ENCODE measurements around the gene FAM168A.

FAM168A gene

GRCh38 chr11:73387594-73388264, 210.2 kb downstream of the FAM168A start:
- Mint-ChIP-seq H3K27ac (ENCODE audit: low read depth) (peak overlapping the region; percentile 89), H3K9me3 (no peaks in the 10 kb centered on the region), H3K36me3 (ENCODE audit: insufficient read depth) (peaks cover 45% of the 10 kb centered on the region), H3K4me1 (peaks cover 61% of the 10 kb centered on the region), H3K27me3 (no peaks in the 10 kb centered on the region), H3K4me3 (peak overlapping the region; percentile 50)
- no peak for DNase-seq (ENCODE audit: low spot score in 2 of 2)
- ATAC-seq (replicated peaks; ENCODE audit: extremely low read depth, poor library complexity, severe bottlenecking), result no peak

- no peak for DNase-seq (ENCODE audit: low spot score in 2 of 2)
- Mint-ChIP-seq H3K27ac (ENCODE audit: low read depth) (peak overlapping the region; percentile 68), H3K4me3 (no peak overlapping the region), H3K36me3 (ENCODE audit: insufficient read depth) (peaks cover 43% of the 10 kb centered on the region), H3K27me3 (no peaks in the 10 kb centered on the region), H3K4me1 (peaks cover 69% of the 10 kb centered on the region), H3K9me3 (no peaks in the 10 kb centered on the region)
- ATAC-seq (replicated peaks; ENCODE audit: extremely low read depth, poor library complexity, severe bottlenecking), result no peak
Observed at GRCh38 chr11:73386546-73386945, 211.4 kb downstream of the FAM168A start.

- Mint-ChIP-seq H3K36me3 (ENCODE audit: insufficient read depth) (peaks cover 43% of the 10 kb centered on the region), H3K27ac (ENCODE audit: low read depth) (peak overlapping the region; percentile 68), H3K4me3 (no peak overlapping the region), H3K9me3 (no peaks in the 10 kb centered on the region), H3K27me3 (no peaks in the 10 kb centered on the region), H3K4me1 (peaks cover 73% of the 10 kb centered on the region)
- DNase-seq (ENCODE audit: low spot score in 2 of 2), result no peak
- ATAC-seq (replicated peaks; ENCODE audit: extremely low read depth, poor library complexity, severe bottlenecking), result no peak
Observed at GRCh38 chr11:73386016-73386415, 211.9 kb downstream of the FAM168A start.

GRCh38 chr11:73384872-73385689, 212.8 kb downstream of the FAM168A start:
- Mint-ChIP-seq H3K9me3 (no peaks in the 10 kb centered on the region), H3K36me3 (ENCODE audit: insufficient read depth) (peaks cover 44% of the 10 kb centered on the region), H3K4me1 (peaks cover 72% of the 10 kb centered on the region), H3K27ac (ENCODE audit: low read depth) (peak overlapping the region; percentile 68), H3K4me3 (no peak overlapping the region), H3K27me3 (no peaks in the 10 kb centered on the region)
- ATAC-seq (replicated peaks; ENCODE audit: extremely low read depth, poor library complexity, severe bottlenecking), result peak; percentile 28
- no peak for DNase-seq (ENCODE audit: low spot score in 2 of 2)

GRCh38 chr11:73384531-73384871, 213.4 kb downstream of the FAM168A start:
- DNase-seq (ENCODE audit: low spot score in 2 of 2) (no peak), ATAC-seq (replicated peaks; ENCODE audit: extremely low read depth, poor library complexity, severe bottlenecking) (no peak)
- H3K27me3 Mint-ChIP-seq, result no peaks in the 10 kb centered on the region
- H3K4me3 Mint-ChIP-seq, result no peak overlapping the region
- no peaks in the 10 kb centered on the region for H3K9me3 Mint-ChIP-seq
- peaks cover 44% of the 10 kb centered on the region for H3K36me3 Mint-ChIP-seq (ENCODE audit: insufficient read depth)
- H3K27ac Mint-ChIP-seq (ENCODE audit: low read depth), result peak overlapping the region; percentile 68
- H3K4me1 Mint-ChIP-seq, result peaks cover 72% of the 10 kb centered on the region

- Mint-ChIP-seq H3K4me1 (peaks cover 69% of the 10 kb centered on the region), H3K27ac (ENCODE audit: low read depth) (peak overlapping the region; percentile 68), H3K9me3 (no peaks in the 10 kb centered on the region), H3K4me3 (no peak overlapping the region), H3K27me3 (no peaks in the 10 kb centered on the region), H3K36me3 (ENCODE audit: insufficient read depth) (peaks cover 45% of the 10 kb centered on the region)
- no peak for DNase-seq (ENCODE audit: low spot score in 2 of 2)
- no peak for ATAC-seq (replicated peaks; ENCODE audit: extremely low read depth, poor library complexity, severe bottlenecking)
Observed at GRCh38 chr11:73384125-73384441, 213.8 kb downstream of the FAM168A start.

- ATAC-seq (replicated peaks; ENCODE audit: extremely low read depth, poor library complexity, severe bottlenecking) (no peak), DNase-seq (ENCODE audit: low spot score in 2 of 2) (no peak)
- no peaks in the 10 kb centered on the region for H3K27me3 Mint-ChIP-seq
- H3K4me3 Mint-ChIP-seq, result no peak overlapping the region
- H3K27ac Mint-ChIP-seq (ENCODE audit: low read depth), result peak overlapping the region; percentile 68
- H3K36me3 Mint-ChIP-seq (ENCODE audit: insufficient read depth), result peaks cover 45% of the 10 kb centered on the region
- H3K4me1 Mint-ChIP-seq, result peaks cover 70% of the 10 kb centered on the region
- no peaks in the 10 kb centered on the region for H3K9me3 Mint-ChIP-seq
Observed at GRCh38 chr11:73383249-73384124, 214.4 kb downstream of the FAM168A start.

GRCh38 chr11:73382747-73383146, 215.2 kb downstream of the FAM168A start:
- no peak for ATAC-seq (replicated peaks; ENCODE audit: extremely low read depth, poor library complexity, severe bottlenecking)
- Mint-ChIP-seq H3K4me3 (no peak overlapping the region), H3K4me1 (peaks cover 70% of the 10 kb centered on the region), H3K27ac (ENCODE audit: low read depth) (peak overlapping the region; percentile 80), H3K36me3 (ENCODE audit: insufficient read depth) (peaks cover 46% of the 10 kb centered on the region), H3K9me3 (no peaks in the 10 kb centered on the region), H3K27me3 (no peaks in the 10 kb centered on the region)
- DNase-seq (ENCODE audit: low spot score in 2 of 2), result no peak

GRCh38 chr11:73382183-73382582, 215.7 kb downstream of the FAM168A start:
- Mint-ChIP-seq H3K27ac (ENCODE audit: low read depth) (peak overlapping the region; percentile 80), H3K27me3 (no peaks in the 10 kb centered on the region), H3K4me3 (no peak overlapping the region), H3K4me1 (peaks cover 72% of the 10 kb centered on the region), H3K36me3 (ENCODE audit: insufficient read depth) (peaks cover 47% of the 10 kb centered on the region), H3K9me3 (no peaks in the 10 kb centered on the region)
- DNase-seq (ENCODE audit: low spot score in 2 of 2), result no peak
- no peak for ATAC-seq (replicated peaks; ENCODE audit: extremely low read depth, poor library complexity, severe bottlenecking)

- peak overlapping the region; percentile 58 for H3K27ac Mint-ChIP-seq (ENCODE audit: low read depth)
- H3K9me3 Mint-ChIP-seq, result no peaks in the 10 kb centered on the region
- H3K36me3 Mint-ChIP-seq (ENCODE audit: insufficient read depth), result peaks cover 51% of the 10 kb centered on the region
- ATAC-seq (replicated peaks; ENCODE audit: extremely low read depth, poor library complexity, severe bottlenecking) (no peak), DNase-seq (ENCODE audit: low spot score in 2 of 2) (no peak)
- no peak overlapping the region for H3K4me3 Mint-ChIP-seq
- peaks cover 73% of the 10 kb centered on the region for H3K4me1 Mint-ChIP-seq
- H3K27me3 Mint-ChIP-seq, result no peaks in the 10 kb centered on the region
Observed at GRCh38 chr11:73381589-73381988, 216.3 kb downstream of the FAM168A start.

GRCh38 chr11:73380897-73381410, 217.0 kb downstream of the FAM168A start:
- ATAC-seq (replicated peaks; ENCODE audit: extremely low read depth, poor library complexity, severe bottlenecking), result no peak
- no peak for DNase-seq (ENCODE audit: low spot score in 2 of 2)
- Mint-ChIP-seq H3K4me1 (peaks cover 73% of the 10 kb centered on the region), H3K36me3 (ENCODE audit: insufficient read depth) (peaks cover 50% of the 10 kb centered on the region), H3K27ac (ENCODE audit: low read depth) (peak overlapping the region; percentile 58), H3K27me3 (no peaks in the 10 kb centered on the region), H3K4me3 (no peak overlapping the region), H3K9me3 (no peaks in the 10 kb centered on the region)

- H3K36me3 Mint-ChIP-seq (ENCODE audit: insufficient read depth), result peaks cover 47% of the 10 kb centered on the region
- peaks cover 75% of the 10 kb centered on the region for H3K4me1 Mint-ChIP-seq
- ATAC-seq (replicated peaks; ENCODE audit: extremely low read depth, poor library complexity, severe bottlenecking) (no peak), DNase-seq (ENCODE audit: low spot score in 2 of 2) (no peak)
- H3K9me3 Mint-ChIP-seq, result no peaks in the 10 kb centered on the region
- H3K4me3 Mint-ChIP-seq, result no peak overlapping the region
- H3K27me3 Mint-ChIP-seq, result no peaks in the 10 kb centered on the region
- H3K27ac Mint-ChIP-seq (ENCODE audit: low read depth), result peak overlapping the region; percentile 58
Observed at GRCh38 chr11:73380331-73380730, 217.6 kb downstream of the FAM168A start.

Measured in central memory CD8-positive, alpha-beta T cell (primary cell).